ENCODE measurements around the gene RPL37A.

The RPL37A gene

GRCh38 chr2:216491793-216492596 is 6.6 kb upstream of the RPL37A start:
- DNase-seq, result no peak

GRCh38 chr2:216492597-216493333 is 5.9 kb upstream of the RPL37A start:
- DNase-seq, result no peak

GRCh38 chr2:216493334-216493685 is 5.3 kb upstream of the RPL37A start:
- no peak for DNase-seq

GRCh38 chr2:216495656-216496055 is 3.0 kb upstream of the RPL37A start:
- no peak for DNase-seq

- DNase-seq, result no peak
Measured at GRCh38 chr2:216497382-216498069, 1.1 kb upstream of the RPL37A start.

GRCh38 chr2:216498070-216498378 is 620 bp upstream of the RPL37A start:
- DNase-seq, result no peak

GRCh38 chr2:216499641-216500218 is 1.1 kb downstream of the RPL37A start:
- no peak for DNase-seq

- no peak for DNase-seq
Measured at GRCh38 chr2:216500572-216500971, 1.9 kb downstream of the RPL37A start.

- DNase-seq, result no peak
Measured at GRCh38 chr2:216501854-216502253, 3.2 kb downstream of the RPL37A start.

GRCh38 chr2:216502381-216503158 is 3.9 kb downstream of the RPL37A start:
- no peak for DNase-seq

GRCh38 chr2:216503159-216503629 is 4.5 kb downstream of the RPL37A start:
- DNase-seq, result no peak

GRCh38 chr2:216503697-216504375 is 5.2 kb downstream of the RPL37A start:
- DNase-seq, result no peak

- DNase-seq, result no peak
Measured at GRCh38 chr2:216504376-216504762, 5.7 kb downstream of the RPL37A start.

GRCh38 chr2:216505133-216506106 is 6.8 kb downstream of the RPL37A start:
- DNase-seq, result no peak

GRCh38 chr2:216507220-216508160 is 8.8 kb downstream of the RPL37A start:
- DNase-seq, result no peak

GRCh38 chr2:216508229-216508628 is 9.6 kb downstream of the RPL37A start:
- DNase-seq, result no peak

- DNase-seq, result peak in 1 of 6 experiments; percentile 18
Measured at GRCh38 chr2:216516730-216517350, 18.2 kb downstream of the RPL37A start.

GRCh38 chr2:216517447-216518225 is 19.0 kb downstream of the RPL37A start:
- no peak for DNase-seq
